Left kidney (tissue), 2 donors: ENCODE measurements around the gene PLOD1. TPM values are rescaled to one million over a fixed set of nuclear protein-coding genes. Genes with fewer than 3 reads are reported as not detected.
"Not testable (repeated sequence)": the region's sequence is repeated elsewhere in the genome, so short reads cannot be mapped to it uniquely, and the experiment has no call there.

Experiments used
- DNase-seq: peaks from one replicate; pipeline ENCODE4 v3.0.0-alpha.2; 2013
- polyA plus RNA-seq: library from polyadenylated mRNA; unstranded; fragments of 120-200 nt; gene quantifications from one replicate; pipeline ENCODE4 v1.2.1, GENCODE V29; 2013; ENCODE audit not compliant: insufficient read length

The PLOD1 gene
- polyA plus RNA-seq, 1 donor, result 84.3 TPM

GRCh38 chr1:12005488-12006166 is 71.1 kb downstream of the PLOD1 start:
- DNase-seq, result no peak

GRCh38 chr1:12006167-12006921 is 71.8 kb downstream of the PLOD1 start:
- DNase-seq, result no peak

- no peak for DNase-seq
These were observed 72.7 kb downstream of the PLOD1 start for GRCh38 chr1:12007204-12007603.

- DNase-seq, result not testable (repeated sequence)
These were observed 73.8 kb downstream of the PLOD1 start for GRCh38 chr1:12008355-12008754.

GRCh38 chr1:12009318-12009947 is 74.9 kb downstream of the PLOD1 start:
- no peak for DNase-seq

- no peak for DNase-seq
These were observed 76.4 kb downstream of the PLOD1 start for GRCh38 chr1:12010746-12011570.

GRCh38 chr1:12011998-12012397 is 77.5 kb downstream of the PLOD1 start:
- no peak for DNase-seq

GRCh38 chr1:12012560-12013316 is 78.2 kb downstream of the PLOD1 start:
- DNase-seq, result no peak

- no peak for DNase-seq
These were observed 79.8 kb downstream of the PLOD1 start for GRCh38 chr1:12014141-12014991.

GRCh38 chr1:12015001-12015491 is 80.5 kb downstream of the PLOD1 start:
- DNase-seq, result no peak

GRCh38 chr1:12015499-12015898 is 81.0 kb downstream of the PLOD1 start:
- no peak for DNase-seq

GRCh38 chr1:12016182-12016581 is 81.7 kb downstream of the PLOD1 start:
- no peak for DNase-seq

- no peak for DNase-seq
These were observed 85.5 kb downstream of the PLOD1 start for GRCh38 chr1:12019858-12020509.

GRCh38 chr1:12021616-12022015 is 87.1 kb downstream of the PLOD1 start:
- DNase-seq, result no peak

GRCh38 chr1:12022036-12022435 is 87.5 kb downstream of the PLOD1 start:
- no peak for DNase-seq
